K562 treated with DMSO at 1 percent for 12 hours (cell line): ENCODE results near the gene IFITM10. TPM values are rescaled to one million over a fixed set of nuclear protein-coding genes. Genes with fewer than 3 reads are reported as not detected.

Experiments
- total RNA-seq: library from RNA; unstranded; fragments of 300-600 nt; gene quantifications from 2 replicates; pipeline ENCODE4 v1.2.3, GENCODE V29; 2022; ENCODE audit not compliant: insufficient read depth

Gene IFITM10
- 0.41 TPM in 1 of 2 replicates, not detected in the other for total RNA-seq

DNA sequence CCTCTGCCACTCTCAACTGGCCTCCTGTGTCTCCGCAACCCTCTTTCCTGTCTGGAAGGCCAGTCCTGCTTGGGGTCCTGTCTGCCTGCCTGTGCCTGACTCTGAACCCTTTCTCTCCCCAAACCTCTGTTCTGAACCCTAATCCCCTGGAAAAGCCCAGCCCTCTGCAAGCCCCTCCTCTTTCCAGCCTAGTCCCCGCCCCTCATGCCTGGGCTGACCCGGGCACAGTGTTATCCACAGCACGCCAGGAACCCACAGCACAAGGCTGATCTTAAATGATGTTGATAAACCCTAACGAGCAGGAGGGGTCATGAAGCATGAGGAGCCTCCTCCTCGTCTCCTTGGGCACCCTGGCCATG is at the start of gene IFITM10:
IFITM10 (minus strand) TSS at position 115 of the 359 bp plus-strand sequence. CDS start 153 bp downstream, outside the sequence.

DNA sequence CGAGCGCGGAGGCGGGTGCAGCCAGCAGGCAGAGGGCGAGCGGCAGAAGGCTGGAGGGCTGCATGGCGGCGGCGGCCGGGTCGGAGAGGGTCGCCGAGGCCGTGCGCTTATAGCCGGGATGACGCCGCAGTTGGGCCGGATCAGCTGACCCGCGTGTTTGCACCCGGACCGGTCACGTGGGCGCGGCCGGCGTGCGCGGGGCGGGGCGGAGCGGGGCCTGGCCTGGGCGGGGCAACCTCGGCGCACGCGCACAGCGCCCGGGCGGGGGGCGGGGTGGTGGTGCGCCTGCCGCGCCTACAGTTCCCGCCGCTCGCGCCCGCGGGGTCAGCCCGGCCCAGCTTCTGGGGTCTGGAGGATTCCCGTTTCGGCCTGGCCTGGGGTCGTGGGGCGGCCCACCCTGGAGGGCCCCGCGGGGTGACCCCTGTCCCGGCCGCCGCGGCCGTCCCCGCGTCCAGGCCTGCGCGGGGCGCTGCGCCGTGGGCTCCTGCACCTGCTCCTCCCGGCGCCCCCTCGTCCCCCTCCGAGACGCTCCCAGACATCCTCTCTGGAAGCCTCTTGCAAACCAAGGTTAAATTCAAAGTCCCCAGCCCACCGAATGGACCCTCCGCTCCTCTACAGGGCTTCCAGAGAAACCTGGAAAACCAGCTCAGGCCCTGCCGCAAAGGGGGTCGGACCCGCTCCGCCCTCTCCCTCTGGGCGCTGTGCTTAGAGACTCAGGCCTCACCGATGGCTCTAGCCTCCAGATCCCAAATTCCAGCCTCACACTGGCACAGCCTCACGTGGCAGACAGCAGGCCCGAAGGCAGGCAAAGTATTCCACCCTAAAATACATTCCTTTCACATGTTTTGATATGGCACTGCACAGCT is 13.6 kb upstream of the IFITM10 start, which contains the start of gene CTSD:
CTSD (minus strand) TSS at position 132 of the 866 bp plus-strand sequence; CDS start at position 64, 68 bp downstream.

DNA sequence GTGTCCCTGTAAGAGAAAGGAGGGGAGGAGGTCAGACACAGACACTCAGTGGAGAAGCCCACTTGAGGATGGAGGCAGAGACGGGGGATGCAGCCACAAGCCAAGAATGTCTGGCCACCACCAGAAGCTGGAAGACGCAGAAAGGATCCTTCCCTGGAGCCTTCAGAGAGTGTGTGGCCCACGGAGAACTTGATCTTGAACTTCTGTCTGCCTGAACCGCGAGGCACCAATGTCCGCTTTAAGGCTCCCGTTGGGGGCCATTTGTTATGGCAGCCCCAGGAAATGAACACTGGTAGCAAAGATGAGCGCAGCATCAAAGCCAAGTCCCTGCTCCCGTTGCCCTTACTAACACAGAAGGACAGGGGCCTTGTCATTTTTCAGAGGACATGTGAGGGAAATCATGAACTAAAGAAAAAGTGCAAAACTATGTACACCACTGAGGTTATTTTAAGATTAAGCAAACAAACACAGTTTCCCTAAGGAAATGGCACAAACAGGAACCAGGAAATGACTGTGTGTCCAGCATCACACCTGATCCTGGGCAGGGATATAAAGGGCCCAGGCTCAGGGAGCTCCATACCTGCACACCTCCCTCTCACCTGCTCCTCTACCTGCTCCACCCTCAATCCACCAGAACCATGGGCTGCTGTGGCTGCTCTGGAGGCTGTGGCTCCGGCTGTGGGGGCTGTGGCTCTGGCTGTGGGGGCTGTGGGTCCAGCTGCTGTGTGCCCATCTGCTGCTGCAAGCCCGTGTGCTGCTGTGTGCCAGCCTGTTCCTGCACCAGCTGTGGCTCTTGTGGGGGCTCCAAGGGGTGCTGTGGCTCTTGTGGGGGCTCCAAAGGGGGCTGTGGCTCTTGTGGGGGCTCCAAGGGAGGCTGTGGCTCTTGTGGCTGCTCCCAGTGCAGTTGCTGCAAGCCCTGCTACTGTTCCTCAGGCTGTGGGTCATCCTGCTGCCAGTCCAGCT is 53.5 kb downstream of the IFITM10 start, which contains the start of gene KRTAP5-6:
KRTAP5-6 (plus strand) TSS at position 588 of the 963 bp plus-strand sequence; CDS start at position 639, 51 bp downstream.

Other genes with a start within 250 kb of the IFITM10 start
- 0.45 and 0.80 TPM in 2 replicates for gene DUSP8, start 178.3 kb downstream of the IFITM10 start, total RNA-seq
- gene KRTAP5-1, start 165.3 kb downstream of the IFITM10 start, total RNA-seq: not detected in 2 replicates
- gene KRTAP5-2, start 152.3 kb downstream of the IFITM10 start, total RNA-seq: not detected in 2 replicates
- not detected in 2 replicates for gene KRTAP5-3, start 142.1 kb downstream of the IFITM10 start, total RNA-seq
- gene KRTAP5-4, start 128.5 kb downstream of the IFITM10 start, total RNA-seq: not detected in 2 replicates
- gene KRTAP5-5, start 120.8 kb downstream of the IFITM10 start, total RNA-seq: not detected in 2 replicates
- gene KRTAP5-6, start 53.4 kb downstream of the IFITM10 start, total RNA-seq: not detected in 2 replicates
- 308 and 351 TPM in 2 replicates for gene CTSD, start 13.3 kb upstream of the IFITM10 start, total RNA-seq
- gene SYT8, start 84.4 kb upstream of the IFITM10 start, total RNA-seq: not detected in 2 replicates
- gene TNNI2, start 88.4 kb upstream of the IFITM10 start, total RNA-seq: not detected in 2 replicates
- not detected in 2 replicates for gene LSP1, start 102.5 kb upstream of the IFITM10 start, total RNA-seq
- not detected in 2 replicates for gene PRR33, start 141.3 kb upstream of the IFITM10 start, total RNA-seq
- gene TNNT3, start 169.1 kb upstream of the IFITM10 start, total RNA-seq: not detected in 2 replicates
- 52.9 and 69.1 TPM in 2 replicates for gene MRPL23, start 196.7 kb upstream of the IFITM10 start, total RNA-seq
- gene H19, start 247.2 kb upstream of the IFITM10 start, total RNA-seq: 1.2 and 2.0 TPM in 2 replicates